ENCODE data around the gene KCNV2.
"Not testable (repeated sequence)": the region's sequence is repeated elsewhere in the genome, so short reads cannot be mapped to it uniquely, and the experiment has no call there.

KCNV2 gene

DNA sequence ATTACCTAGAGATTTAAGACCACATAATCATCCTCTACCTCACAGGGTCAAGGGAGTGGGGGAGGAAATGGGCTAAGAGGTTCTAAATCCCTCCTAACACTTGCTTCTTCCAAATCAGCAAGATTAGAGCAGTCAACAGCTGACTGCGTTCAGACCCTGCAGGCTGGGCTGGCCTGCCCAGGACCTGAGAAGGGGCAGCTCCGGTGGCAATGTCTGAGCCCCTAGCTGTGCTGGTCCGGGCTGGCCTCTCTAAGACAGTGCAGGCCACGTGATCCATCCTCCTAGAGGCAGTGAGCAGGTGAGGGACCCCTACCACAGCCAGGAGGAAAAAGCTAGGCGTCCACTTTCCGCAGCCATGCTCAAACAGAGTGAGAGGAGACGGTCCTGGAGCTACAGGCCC lies at the start of gene KCNV2:
Gene KCNV2 (plus strand): TSS at position 126 of the 400 bp plus-strand sequence. CDS start 230 bp downstream, at position 356.
- DNase-seq (ENCODE audit: low read depth in 2 of 2), result no peak

DNA sequence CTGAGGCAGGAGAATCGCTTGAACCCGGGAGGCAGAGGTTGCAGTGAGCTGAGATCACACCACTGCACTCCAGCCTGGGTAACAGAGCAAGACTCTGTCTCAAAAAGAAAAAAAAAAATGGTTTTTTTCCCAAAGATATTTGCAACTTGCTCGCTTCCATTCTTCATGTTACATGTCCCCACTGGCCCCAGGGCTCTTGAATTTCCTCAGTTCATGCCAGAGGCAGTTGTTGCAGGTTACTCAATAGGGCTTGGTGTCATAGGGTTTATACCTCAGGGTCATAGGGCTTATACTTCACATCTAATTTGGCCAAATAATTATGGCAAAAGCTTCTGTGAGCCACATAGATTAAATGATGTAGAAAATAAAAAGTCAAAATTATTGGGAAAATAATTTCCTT lies 44.1 kb upstream of the KCNV2 start:
- DNase-seq (ENCODE audit: low read depth in 2 of 2), result no peak

DNA sequence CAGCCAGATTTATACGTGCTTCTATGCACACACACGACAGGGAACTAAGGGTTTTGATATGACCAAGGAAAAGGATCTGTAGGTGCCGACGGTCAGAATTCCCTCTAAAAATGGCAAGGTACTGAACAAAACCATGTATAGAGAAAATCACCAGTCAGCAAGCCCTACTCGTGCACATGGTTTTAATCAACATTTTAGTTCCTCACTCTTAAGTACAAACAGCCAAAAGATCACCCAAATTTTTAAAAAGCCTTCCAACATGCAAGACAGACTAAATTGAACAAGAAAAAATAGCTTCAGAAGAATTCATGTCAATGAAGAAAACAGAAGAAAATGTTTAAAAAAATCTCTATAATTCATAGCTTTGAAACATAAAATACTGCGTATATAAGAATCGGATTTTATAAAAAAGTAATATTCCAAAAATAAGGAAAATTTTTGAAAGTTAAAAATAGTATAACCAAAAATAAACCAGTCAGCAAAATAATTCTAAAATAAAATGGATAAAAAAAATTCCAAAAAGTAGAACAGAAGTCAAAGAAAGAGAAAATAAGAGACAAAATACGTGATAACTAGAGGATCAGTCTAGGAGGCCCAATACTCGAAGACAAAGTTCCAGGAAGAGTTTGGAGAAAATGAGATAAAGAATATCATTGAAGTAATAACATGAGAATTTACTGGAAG lies 43.0 kb upstream of the KCNV2 start:
- no peak for DNase-seq (ENCODE audit: low read depth in 2 of 2)

DNA sequence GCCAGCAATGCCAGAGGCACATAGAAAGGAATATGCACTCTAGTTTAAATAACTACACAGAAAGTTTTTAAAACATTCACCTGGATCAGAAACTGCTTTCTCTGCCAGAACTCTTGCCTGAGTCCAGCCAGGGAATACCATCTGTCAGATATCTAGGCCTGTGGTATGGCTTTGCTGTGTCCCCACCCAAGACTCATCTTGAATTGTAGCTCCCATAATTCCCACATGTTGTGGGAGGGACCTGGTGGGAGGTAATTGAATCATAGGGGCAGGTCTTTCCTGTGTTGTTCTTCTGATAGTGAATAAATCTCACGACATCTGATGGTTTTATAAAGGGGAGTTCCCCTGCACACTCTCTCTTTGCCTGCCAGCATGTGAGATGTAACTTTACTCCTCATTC lies 41.5 kb upstream of the KCNV2 start:
- no peak for DNase-seq (ENCODE audit: low read depth in 2 of 2)

DNA sequence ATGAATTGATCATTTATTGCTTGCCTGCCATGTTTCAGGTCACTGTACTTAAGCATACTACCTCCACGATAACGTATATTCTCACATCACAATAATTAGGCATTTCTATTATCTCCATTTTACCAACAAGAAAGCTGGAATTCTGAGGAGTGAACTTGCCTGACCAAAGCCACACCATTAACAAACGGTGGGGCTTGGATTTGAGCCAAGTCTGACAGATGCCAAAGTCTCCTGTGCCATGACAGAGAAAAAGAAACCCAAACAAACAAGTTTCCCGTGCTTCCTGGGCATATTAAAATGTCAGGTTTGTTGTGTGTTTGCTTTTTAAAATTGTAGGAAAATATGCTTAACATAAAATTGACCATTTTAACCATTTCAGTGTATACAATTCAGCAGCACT lies 40.8 kb upstream of the KCNV2 start:
- DNase-seq (ENCODE audit: low read depth in 2 of 2), result no peak

DNA sequence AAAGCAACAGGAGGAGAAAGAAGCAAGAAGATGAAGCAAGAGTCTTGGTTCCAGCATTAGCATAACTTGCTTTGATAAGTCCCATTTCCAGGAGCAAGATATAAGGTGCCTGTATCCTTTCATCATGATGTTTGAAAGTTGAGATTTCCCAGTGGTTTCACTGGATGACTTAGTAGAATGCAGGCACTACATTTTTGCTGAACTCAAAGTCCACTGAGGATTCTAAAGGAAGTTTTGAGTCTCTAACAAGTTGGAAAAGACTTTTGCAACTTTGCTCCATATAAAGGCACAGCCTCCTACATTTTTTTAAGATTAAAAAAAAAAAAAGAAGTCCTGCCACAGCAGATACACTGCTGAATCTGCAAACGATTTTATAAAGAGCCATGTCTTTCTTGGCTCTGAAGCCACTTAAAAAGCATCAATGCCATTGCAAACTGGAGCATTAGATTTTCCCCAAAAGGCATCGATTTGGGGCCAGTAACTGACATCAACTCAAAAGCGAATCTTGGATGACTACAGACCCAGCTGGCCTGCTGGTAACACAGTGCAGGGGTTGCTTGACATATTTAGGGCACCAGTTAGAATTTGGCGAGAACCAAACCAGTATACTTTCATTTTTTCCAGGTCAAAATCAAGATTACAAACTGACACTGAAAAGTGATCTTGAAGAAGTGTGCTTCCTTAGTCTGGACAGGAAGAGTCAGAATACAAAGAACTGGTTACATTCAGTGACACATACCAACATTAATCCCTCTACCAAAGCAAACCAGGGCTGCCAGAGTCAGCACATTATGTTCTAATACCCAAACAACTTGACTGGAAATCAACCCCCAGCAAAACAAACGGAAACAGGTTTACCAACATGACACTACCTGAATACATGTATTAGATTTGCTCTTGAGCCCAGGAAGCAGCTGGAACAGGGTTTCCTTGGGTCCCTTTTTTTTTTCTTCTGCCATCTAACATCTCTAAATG lies 39.1 kb upstream of the KCNV2 start:
- DNase-seq (ENCODE audit: low read depth in 2 of 2), result no peak

DNA sequence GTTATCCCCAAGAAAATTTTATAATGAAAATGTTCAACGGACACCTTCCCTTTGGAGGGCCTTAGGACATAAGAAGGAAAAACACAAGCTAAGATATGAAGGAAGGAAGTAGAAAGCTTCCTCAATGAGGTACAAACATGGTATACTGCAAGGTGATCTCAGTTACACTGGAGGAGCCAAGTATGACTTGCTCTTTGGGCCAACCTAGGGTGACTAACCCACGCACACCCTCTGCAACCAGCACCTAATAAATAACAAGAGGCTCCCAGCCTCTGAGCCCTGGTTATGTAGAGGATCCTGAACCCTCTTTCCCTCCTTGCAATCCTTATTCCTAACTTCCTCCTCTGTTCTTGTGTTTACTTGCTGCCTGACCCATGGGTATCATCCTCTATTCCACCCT lies 38.3 kb upstream of the KCNV2 start:
- no peak for DNase-seq (ENCODE audit: low read depth in 2 of 2)

DNA sequence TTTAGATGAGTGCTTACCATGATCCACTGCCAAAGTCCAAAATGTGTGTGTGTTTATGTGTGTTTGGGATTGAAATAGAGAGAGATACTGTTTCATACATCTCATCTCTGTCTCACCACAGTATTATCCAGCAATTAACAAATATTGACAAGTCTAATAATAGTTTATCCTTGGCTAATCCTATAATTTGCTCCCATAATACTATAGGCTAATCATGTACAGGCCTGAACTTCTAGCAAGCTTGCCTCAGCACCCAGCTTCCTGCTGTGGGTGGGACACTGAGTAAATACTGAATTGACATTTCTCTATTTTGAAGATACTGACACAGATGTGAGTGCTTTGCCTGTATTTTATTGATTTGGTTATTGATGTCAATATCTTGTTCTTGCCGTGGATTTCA lies 35.3 kb upstream of the KCNV2 start:
- no peak for DNase-seq (ENCODE audit: low read depth in 2 of 2)

DNA sequence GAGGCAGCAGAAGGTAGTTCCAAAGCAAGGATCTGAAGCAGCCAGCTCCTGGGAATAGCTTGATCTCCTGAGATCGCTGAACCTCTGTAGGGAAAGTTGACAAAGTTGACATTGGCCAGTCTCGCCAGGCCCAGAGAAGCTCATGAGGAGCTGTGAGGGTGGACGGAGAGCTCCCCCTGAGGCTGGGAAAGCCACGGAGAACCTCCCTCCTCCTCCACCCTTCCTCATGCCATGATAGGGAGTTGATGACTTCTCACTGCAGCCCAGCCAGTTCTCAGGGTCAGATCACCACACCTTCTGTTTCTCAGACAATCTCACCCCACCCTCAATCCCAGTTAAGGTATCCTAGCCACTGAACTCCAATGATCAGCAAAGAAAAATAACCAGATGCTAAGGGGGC lies 30.4 kb upstream of the KCNV2 start:
- DNase-seq (ENCODE audit: low read depth in 2 of 2), result no peak

DNA sequence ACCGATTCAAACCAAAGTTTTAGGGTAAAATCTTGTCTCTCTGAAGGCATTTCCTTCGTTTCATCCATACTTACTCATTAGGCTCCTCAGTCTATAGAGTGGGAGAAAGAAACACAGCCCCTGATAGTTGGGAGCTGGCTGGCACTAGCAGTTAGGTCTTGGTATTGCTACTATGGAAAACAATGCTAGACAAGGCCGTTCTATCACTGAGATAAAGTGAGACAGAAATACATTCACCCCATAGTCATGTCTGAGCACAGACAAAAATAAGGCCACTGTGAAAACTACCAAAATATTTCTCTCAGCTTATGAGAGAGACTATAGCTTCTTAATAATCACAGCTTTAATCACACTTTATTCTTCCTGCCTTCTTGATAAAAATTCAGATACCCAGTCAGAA lies 28.7 kb upstream of the KCNV2 start:
- DNase-seq (ENCODE audit: low read depth in 2 of 2), result no peak

DNA sequence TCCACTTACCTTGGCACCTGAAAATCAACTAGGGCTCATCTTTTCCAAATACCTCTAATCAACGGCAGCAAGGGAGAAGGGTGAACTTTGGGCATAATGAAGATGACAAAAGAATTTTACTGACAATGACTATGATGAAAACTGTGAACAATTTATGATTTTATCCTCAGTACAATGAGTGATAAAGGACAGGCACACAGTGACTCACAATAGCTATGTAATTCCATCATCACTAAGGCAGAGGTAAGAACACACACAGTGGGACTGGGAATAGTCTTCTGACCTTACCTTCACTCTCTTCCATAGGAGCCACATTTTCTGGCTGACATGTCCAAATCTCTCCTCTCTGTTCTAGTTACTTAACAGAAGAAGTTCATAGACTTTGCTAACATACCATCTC lies 26.1 kb upstream of the KCNV2 start:
- DNase-seq (ENCODE audit: low read depth in 2 of 2), result no peak

DNA sequence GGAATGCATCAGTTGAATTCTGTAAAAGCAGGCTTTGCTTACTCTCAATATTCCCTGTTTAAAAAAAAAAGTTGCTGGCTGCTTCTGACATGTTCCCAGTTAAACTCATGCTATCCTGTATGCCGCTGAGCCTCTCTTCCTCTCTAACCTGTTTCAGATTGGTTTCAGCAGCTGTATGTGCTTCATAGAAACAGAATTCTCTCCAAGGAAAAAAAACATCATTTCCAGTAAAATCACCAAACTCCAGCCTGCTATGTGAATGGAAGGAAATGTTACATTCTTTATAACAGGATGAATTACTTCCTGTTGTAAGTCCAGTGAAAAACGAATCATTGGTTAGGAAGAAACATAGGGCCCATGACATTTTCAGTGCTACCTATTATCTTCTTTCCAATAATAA lies 25.7 kb upstream of the KCNV2 start:
- DNase-seq (ENCODE audit: low read depth in 2 of 2), result no peak

DNA sequence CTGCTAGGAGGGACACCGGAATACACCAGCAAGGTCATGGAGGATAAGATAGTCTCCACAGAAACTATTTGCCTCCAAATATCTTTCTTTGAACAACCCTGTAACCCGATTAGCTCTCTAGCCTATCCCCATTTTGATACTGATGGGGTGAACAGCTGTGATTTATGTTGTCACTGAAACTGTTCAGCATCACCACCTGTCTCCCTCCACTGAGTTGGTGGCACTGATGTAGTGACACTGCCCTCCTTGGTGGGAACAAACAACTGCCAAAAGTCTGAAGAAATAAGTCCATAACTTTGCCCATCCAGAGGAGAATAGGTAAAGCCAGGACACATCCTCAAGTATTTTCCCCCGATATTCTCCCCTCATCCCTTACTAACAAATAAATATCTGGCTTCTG lies 24.3 kb upstream of the KCNV2 start:
- no peak for DNase-seq (ENCODE audit: low read depth in 2 of 2)

DNA sequence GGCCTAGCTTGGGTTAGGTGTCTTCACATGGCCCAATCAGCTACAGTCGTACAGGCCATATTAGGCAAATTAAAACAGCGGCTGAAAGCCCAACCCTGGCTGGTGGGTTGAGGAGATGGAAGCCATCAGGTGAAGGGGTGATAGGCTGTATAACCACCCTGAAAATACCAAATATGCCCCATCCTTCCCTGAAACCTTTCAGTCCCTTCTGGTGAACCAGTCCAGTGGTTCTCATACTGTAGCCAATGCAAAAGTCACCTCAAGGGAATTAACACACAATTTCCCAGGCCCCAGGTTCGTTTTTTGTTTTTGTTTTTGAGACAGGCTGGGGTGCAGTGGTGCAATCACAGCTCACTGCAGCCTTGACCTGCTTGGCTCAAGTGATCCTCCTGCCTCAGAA lies 19.8 kb upstream of the KCNV2 start:
- no peak for DNase-seq (ENCODE audit: low read depth in 2 of 2)

DNA sequence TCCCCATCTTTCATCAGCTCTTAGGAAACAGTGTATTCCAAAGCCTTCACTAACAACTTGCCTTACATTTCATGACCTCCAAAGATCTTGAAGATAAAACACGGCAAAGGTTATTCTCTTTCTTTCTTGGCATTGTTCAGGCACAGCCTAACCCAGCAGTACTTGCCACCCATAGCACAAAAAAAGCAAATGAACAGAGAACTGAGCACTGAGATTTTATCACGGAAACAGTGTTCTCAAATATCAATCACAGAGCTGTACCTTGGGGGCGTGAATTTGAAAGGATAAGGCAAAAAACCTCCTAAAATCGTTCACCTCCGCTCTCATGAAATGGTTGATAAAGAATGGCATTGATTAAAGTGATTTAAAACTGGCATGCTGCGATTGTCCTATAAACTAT lies 16.9 kb upstream of the KCNV2 start:
- no peak for DNase-seq (ENCODE audit: low read depth in 2 of 2)

DNA sequence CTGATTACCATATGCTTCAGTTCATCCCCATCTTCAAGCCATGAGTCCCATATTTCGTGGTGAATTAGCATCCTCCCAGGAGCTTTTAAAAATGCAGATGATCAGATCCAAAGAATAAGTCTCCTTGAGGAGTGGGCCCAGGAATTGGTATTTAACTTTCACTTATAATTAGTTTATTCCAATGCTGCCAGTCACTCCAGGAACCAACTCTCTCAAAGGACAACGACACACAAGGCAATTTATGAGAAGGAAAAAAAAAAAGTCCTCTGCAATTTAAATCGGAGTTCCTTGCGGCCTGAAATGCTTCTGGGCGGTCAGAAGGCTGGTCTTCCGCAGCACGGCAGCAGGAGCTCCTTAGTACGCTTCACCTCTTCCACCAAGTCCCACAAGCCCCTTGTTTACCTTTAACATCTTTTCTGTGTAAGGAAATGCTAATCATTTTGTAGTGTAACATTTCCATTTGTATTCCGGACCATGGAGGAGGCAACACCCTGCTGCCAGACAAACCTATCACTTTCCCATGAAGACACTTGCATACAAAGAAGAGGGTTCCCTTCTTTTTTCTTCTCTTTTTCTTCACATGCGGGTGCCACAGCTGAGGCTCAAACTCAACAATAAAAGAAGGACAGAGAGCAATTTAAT lies 16.3 kb upstream of the KCNV2 start:
- no peak for DNase-seq (ENCODE audit: low read depth in 2 of 2)

DNA sequence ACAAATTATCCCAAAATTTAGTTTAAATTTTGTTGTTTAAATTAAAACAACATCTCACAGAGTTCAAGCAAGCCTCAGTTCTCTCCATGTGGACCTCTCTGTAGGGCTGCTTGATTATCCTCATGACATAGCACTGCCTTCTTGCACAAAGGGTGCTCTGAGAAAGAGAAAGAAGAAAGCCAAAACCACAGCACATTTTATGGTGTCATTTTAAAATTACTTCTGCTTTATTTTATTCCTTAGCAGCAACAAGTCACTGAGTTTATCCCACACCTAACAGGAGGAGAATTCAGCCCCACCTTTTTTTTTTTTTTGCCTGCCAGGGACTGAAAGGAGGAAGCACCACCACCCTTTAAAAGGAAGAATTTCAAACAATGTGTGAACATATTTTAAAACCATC lies 12.8 kb upstream of the KCNV2 start:
- DNase-seq (ENCODE audit: low read depth in 2 of 2), result no peak

DNA sequence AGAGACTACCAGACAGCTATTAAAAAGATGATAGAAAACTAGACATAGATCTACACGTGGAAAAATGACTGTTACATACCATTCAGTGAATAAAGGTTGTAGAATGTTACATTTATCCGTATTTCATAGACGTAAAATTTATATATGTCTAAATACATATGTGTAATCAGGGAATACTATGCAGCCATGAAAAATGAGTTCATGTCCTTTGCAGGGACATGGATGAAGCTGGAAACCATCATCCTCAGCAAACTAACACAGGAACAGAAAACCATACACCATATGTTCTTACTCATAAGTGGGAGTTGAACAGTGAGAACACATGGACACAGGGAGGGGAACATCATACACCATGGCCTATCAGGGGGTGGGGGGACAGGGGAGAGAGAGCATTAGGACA lies 10.1 kb upstream of the KCNV2 start:
- not testable (repeated sequence) for DNase-seq (ENCODE audit: low read depth in 2 of 2)

DNA sequence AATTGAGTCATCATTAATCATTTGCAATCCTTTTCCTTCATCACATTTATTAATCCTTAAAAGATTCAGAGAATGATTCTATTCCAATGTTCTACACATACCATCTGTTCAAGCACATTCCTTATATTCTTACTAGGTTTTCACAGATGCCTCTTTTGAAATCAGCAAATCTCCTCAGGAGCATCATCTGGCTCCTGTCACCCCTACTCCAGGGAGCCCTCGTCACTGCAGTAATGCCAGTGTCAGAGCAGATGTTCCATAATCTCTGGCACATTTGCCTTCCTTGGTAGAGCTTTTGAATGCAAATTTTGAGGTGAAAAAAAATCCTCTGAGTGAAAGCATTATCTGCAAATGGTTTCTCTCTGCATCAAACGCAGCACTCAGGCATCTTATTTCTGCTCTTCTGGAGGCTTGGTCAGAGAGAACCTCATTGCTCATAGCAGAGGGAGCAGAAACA lies 7.6 kb upstream of the KCNV2 start:
- DNase-seq (ENCODE audit: low read depth in 2 of 2), result no peak

DNA sequence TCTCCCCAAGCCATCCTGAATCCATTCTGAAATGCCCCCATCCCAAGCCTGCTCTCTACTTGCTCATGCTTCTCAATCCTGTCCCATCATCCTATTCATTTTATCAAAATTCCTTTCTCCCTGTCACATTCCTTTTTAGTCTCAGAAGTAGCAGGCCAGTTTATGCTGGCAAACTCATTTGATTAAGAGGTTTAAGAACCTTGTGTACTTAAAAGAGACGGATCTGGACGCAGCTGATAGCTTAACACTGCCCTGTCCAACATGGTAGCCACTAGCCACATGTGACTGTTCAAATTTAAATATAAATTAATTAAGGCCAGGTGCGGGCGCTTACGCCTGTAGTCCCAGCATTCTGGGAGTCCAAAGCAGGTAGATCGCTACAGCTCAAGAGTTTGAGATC lies 5.6 kb upstream of the KCNV2 start:
- DNase-seq (ENCODE audit: low read depth in 2 of 2), result no peak

DNA sequence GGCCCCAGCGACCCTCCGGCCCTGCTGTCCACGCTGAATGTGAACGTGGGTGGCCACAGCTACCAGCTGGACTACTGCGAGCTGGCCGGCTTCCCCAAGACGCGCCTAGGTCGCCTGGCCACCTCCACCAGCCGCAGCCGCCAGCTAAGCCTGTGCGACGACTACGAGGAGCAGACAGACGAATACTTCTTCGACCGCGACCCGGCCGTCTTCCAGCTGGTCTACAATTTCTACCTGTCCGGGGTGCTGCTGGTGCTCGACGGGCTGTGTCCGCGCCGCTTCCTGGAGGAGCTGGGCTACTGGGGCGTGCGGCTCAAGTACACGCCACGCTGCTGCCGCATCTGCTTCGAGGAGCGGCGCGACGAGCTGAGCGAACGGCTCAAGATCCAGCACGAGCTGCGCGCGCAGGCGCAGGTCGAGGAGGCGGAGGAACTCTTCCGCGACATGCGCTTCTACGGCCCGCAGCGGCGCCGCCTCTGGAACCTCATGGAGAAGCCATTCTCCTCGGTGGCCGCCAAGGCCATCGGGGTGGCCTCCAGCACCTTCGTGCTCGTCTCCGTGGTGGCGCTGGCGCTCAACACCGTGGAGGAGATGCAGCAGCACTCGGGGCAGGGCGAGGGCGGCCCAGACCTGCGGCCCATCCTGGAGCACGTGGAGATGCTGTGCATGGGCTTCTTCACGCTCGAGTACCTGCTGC lies 839 bp downstream of the KCNV2 start:
- no peak for DNase-seq (ENCODE audit: low read depth in 2 of 2)

DNA sequence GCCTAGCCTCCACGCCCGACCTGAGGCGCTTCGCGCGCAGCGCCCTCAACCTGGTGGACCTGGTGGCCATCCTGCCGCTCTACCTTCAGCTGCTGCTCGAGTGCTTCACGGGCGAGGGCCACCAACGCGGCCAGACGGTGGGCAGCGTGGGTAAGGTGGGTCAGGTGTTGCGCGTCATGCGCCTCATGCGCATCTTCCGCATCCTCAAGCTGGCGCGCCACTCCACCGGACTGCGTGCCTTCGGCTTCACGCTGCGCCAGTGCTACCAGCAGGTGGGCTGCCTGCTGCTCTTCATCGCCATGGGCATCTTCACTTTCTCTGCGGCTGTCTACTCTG lies 1.4 kb downstream of the KCNV2 start:
- no peak for DNase-seq (ENCODE audit: low read depth in 2 of 2)

Data from activated CD4-positive, alpha-beta T cell treated with anti-CD3 and anti-CD28 coated beads for 24 hours (primary cell).